Measurements from ENCODE around the gene FGF23. TPM values are rescaled to one million over a fixed set of nuclear protein-coding genes. Genes with fewer than 3 reads are reported as not detected.

The FGF23 gene
- not detected for total RNA-seq

DNA sequence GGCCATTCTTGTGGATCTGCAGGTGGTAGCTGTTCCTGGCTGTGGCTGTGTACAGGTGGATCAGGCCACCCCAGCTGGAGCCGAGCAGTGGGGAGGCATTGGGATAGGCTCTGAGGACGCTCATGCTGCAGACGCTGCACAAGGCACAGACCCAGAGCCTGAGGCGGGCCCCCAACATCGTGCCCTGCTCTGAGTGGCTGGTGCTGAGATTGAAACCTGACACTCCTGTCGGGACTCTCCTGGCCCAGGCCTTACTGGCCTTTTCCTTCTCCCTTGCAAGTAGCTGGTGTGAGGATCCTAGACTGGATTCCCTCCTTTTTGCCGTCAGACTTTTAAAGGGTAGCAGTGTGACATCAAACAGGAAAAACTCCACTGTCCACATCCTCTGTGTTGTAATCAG is at the start of gene FGF23:
FGF23 (minus strand) TSS at position 308 of the 400 bp plus-strand sequence; CDS start at position 178, 130 bp downstream.
- no peak within 1 kb of the TSS for H3K27ac Mint-ChIP-seq
- H3K27me3 Mint-ChIP-seq = peaks cover 15% of the 10 kb centered on the region
- ChIA-PET CTCF (interaction anchor here (1.5 kb wide), 1 partner anchor 494 kb away, joined by 6 read pairs; no protein-coding TSS in a partner anchor), POLR2A (interaction anchor here (1.0 kb wide), 1 partner anchor 159 kb away, joined by 3 read pairs; a partner anchor contains a TSS)
- no peak within 1 kb of the TSS for H3K4me3 Mint-ChIP-seq
- no peak for DNase-seq
- TF ChIP-seq, protein P1, sequence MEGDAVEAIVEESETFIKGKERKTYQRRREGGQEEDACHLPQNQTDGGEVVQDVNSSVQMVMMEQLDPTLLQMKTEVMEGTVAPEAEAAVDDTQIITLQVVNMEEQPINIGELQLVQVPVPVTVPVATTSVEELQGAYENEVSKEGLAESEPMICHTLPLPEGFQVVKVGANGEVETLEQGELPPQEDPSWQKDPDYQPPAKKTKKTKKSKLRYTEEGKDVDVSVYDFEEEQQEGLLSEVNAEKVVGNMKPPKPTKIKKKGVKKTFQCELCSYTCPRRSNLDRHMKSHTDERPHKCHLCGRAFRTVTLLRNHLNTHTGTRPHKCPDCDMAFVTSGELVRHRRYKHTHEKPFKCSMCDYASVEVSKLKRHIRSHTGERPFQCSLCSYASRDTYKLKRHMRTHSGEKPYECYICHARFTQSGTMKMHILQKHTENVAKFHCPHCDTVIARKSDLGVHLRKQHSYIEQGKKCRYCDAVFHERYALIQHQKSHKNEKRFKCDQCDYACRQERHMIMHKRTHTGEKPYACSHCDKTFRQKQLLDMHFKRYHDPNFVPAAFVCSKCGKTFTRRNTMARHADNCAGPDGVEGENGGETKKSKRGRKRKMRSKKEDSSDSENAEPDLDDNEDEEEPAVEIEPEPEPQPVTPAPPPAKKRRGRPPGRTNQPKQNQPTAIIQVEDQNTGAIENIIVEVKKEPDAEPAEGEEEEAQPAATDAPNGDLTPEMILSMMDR (IDR thresholded peaks at IDR 0.05) = no peak
- no peaks in the 10 kb centered on the region for H3K36me3 Mint-ChIP-seq (ENCODE audit: low read depth)
- H3K4me1 Mint-ChIP-seq (ENCODE audit: low read depth) = no peaks in the 10 kb centered on the region
- H3K9me3 Mint-ChIP-seq = no peaks in the 10 kb centered on the region
- no peak for ATAC-seq
- intact Hi-C loops (cut with micrococcal nuclease) = no loop called here

DNA sequence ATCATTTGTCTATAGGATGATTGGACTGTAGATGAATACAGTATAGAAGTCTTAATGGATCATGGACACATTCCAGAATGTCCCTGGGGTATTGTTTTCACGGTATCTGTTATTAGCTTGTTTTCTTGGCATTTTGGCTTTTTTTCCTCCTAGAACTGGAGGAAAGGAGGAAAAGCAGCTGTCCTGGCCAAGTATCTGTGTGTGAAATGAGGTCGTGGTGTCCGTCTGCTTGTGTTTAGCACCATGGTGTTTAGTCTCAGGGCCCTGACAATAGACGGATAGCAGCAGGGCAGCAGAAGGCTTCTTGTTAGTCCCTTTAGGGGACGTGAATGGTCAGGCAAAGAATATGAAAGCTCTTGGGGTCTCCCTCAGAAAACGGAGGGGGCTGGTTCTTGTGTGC is 44.9 kb upstream of the FGF23 start:
- intact Hi-C loops (cut with micrococcal nuclease) = no loop called here
- POLR2A ChIA-PET = no interaction called here
- TF ChIP-seq, protein P1 (IDR thresholded peaks at IDR 0.05) = no peak
- Mint-ChIP-seq H3K36me3 (ENCODE audit: low read depth) (no peaks in the 10 kb centered on the region), H3K27me3 (no peaks in the 10 kb centered on the region), H3K9me3 (no peaks in the 10 kb centered on the region), H3K4me3 (no peak overlapping the region), H3K4me1 (ENCODE audit: low read depth) (no peaks in the 10 kb centered on the region), H3K27ac (no peak overlapping the region)
- CTCF ChIA-PET = interaction anchor here (3.5 kb wide), 1 partner anchor 102 kb away, joined by 26 read pairs; no protein-coding TSS in a partner anchor
- DNase-seq (no peak), ATAC-seq (no peak)

DNA sequence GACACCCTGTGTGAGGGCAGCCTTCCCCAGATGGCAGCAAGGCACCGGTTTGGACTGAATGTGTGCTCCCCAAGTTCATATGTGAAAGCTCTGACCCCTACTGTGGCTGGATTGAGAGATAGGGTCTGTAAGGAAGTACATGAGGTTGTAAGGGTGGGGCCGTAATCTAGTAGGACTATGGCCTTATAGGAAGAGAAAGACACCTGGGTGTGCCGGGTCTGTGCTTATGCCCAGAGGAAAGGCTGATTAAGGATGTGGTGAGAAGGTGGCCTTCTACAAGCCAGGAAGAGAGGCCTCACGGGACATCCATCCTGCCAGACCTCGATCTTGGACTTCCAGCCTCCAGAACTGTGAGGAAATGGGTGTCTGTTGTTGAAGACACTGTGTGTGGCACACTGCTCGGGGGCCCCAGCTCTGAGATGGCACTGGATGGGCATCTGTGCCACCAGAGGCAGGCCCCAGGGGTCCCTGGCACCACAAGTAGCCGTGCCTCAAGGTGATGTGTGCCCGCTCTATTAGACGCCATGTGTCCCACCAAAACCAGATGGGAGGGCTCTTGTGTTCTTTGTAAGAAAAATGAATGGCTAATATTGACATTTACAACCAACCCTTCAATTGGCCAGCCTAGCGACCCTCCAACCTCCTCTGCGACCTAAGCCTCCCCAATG is 44.1 kb upstream of the FGF23 start:
- TF ChIP-seq, protein P1 (IDR thresholded peaks at IDR 0.05) = no peak
- POLR2A ChIA-PET = no interaction called here
- ATAC-seq = no peak
- H3K36me3 Mint-ChIP-seq (ENCODE audit: low read depth) = no peaks in the 10 kb centered on the region
- DNase-seq = no peak
- H3K9me3 Mint-ChIP-seq = no peaks in the 10 kb centered on the region
- CTCF ChIA-PET = interaction anchor here (0.8 to 4.1 kb wide), 3 partner anchors 12 to 102 kb away, joined by 3 to 28 read pairs (median 26); no protein-coding TSS in a partner anchor
- H3K27ac Mint-ChIP-seq = no peak overlapping the region
- no peaks in the 10 kb centered on the region for H3K4me1 Mint-ChIP-seq (ENCODE audit: low read depth)
- intact Hi-C loops (cut with micrococcal nuclease) = no loop called here
- H3K27me3 Mint-ChIP-seq = no peaks in the 10 kb centered on the region
- no peak overlapping the region for H3K4me3 Mint-ChIP-seq

DNA sequence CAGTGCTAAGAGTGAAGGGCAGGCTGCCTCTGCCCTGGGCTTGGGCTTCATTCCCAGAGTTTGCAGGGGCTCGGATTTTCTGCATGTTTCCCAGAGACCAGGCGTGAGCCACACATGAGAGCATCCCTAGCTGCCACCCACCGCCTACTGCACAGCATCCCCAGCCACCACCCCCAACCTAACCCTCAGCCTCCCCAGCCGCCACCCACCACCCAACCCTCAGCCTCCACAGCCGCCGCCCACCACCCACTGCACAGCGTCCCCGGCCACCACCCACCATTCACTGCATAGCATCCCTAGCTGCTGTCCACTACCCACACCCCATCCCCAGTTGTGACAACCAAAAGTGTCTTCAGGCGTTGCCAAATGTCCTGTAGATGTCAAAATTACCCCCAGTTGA is 43.5 kb upstream of the FGF23 start:
- ChIA-PET POLR2A (no interaction called here), CTCF (interaction anchor here (0.8 to 4.1 kb wide), 8 partner anchors 11 to 530 kb away, joined by 3 to 28 read pairs (median 8); no protein-coding TSS in a partner anchor)
- no peak overlapping the region for H3K4me3 Mint-ChIP-seq
- intact Hi-C loops (cut with micrococcal nuclease) = no loop called here
- no peaks in the 10 kb centered on the region for H3K36me3 Mint-ChIP-seq (ENCODE audit: low read depth)
- ATAC-seq = no peak
- DNase-seq = no peak
- no peak overlapping the region for H3K27ac Mint-ChIP-seq
- TF ChIP-seq, protein P1 (IDR thresholded peaks at IDR 0.05) = no peak
- no peaks in the 10 kb centered on the region for H3K9me3 Mint-ChIP-seq
- H3K4me1 Mint-ChIP-seq (ENCODE audit: low read depth) = no peaks in the 10 kb centered on the region
- no peaks in the 10 kb centered on the region for H3K27me3 Mint-ChIP-seq

DNA sequence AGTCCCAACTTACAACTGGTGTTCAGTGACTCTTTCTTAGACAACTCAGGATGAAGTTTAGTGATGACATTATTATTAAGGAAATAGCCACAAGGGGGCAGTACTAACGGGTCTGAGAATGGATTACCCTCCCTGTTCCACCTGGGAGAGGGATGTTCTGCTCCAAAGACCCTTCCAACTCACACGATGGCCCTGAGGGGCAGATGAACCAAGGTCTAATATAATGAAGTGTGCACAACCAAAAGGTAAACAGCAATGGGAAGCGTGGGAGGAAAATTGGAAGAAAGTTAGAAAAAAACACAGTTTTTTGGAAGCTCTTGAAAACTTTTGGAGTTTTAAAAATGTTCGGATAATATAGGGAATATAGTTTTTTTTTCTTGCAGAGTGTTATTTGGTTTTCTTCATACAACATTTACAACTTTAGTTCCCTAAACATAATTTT is 42.1 kb upstream of the FGF23 start:
- Mint-ChIP-seq H3K4me1 (ENCODE audit: low read depth) (no peaks in the 10 kb centered on the region), H3K36me3 (ENCODE audit: low read depth) (no peaks in the 10 kb centered on the region), H3K27me3 (peaks cover 5% of the 10 kb centered on the region), H3K27ac (no peak overlapping the region), H3K9me3 (no peaks in the 10 kb centered on the region), H3K4me3 (no peak overlapping the region)
- ATAC-seq = no peak
- intact Hi-C loops (cut with micrococcal nuclease) = loop anchor here (2.0 kb wide), 1 partner anchor 105 kb away; no protein-coding TSS in a partner anchor
- DNase-seq = peak; percentile 28
- TF ChIP-seq, protein P1 (IDR thresholded peaks at IDR 0.05) = peak; percentile 89
- ChIA-PET POLR2A (no interaction called here), CTCF (interaction anchor here (0.6 to 4.1 kb wide), 39 partner anchors 10 to 536 kb away, joined by 3 to 28 read pairs (median 4); partner anchors contain the start of genes FGF6 and RAD51AP1)

Data from activated CD8-positive, alpha-beta T cell treated with anti-CD3 and anti-CD28 coated beads for 36 hours (primary cell).